ENCODE results near the gene SPIRE1. TPM values are rescaled to one million over a fixed set of nuclear protein-coding genes. Genes with fewer than 3 reads are reported as not detected.
"Not testable (repeated sequence)": the region's sequence is repeated elsewhere in the genome, so short reads cannot be mapped to it uniquely, and the experiment has no call there.

The SPIRE1 gene
- total RNA-seq, 2 experiments from 2014 or later, result 2.5 to 2.7 TPM

GRCh38 chr18:12497296-12497695 is 160.6 kb downstream of the SPIRE1 start:
- no peak for ATAC-seq
- no peaks in the 10 kb centered on the region for H3K36me3 Mint-ChIP-seq (ENCODE audit: low read depth)
- H3K9me3 Mint-ChIP-seq (ENCODE audit: insufficient read depth), result no peaks in the 10 kb centered on the region
- no peaks in the 10 kb centered on the region for H3K4me1 Mint-ChIP-seq (ENCODE audit: low read depth)
- CTCF ChIA-PET, result no interaction called here
- POLR2A ChIA-PET, result no interaction called here
- no peak overlapping the region for H3K4me3 Mint-ChIP-seq
- DNase-seq, result no peak
- H3K27ac Mint-ChIP-seq, result no peak overlapping the region
- no peaks in the 10 kb centered on the region for H3K27me3 Mint-ChIP-seq (ENCODE audit: low read depth)

GRCh38 chr18:12492907-12493306 is 165.0 kb downstream of the SPIRE1 start:
- ChIA-PET POLR2A (no interaction called here), CTCF (no interaction called here)
- no peak for ATAC-seq

GRCh38 chr18:12491611-12492435 is 166.1 kb downstream of the SPIRE1 start:
- ChIA-PET POLR2A (no interaction called here), CTCF (no interaction called here)
- peaks cover 3% of the 10 kb centered on the region for H3K27me3 Mint-ChIP-seq (ENCODE audit: low read depth)
- no peaks in the 10 kb centered on the region for H3K36me3 Mint-ChIP-seq (ENCODE audit: low read depth)
- no peak for ATAC-seq
- no peaks in the 10 kb centered on the region for H3K9me3 Mint-ChIP-seq (ENCODE audit: insufficient read depth)
- H3K4me3 Mint-ChIP-seq, result no peak overlapping the region
- no peak overlapping the region for H3K27ac Mint-ChIP-seq
- no peak for DNase-seq
- no peaks in the 10 kb centered on the region for H3K4me1 Mint-ChIP-seq (ENCODE audit: low read depth)

More at GRCh38 chr18:12492907-12493306, 165.0 kb downstream of the SPIRE1 start:
- Mint-ChIP-seq H3K27ac (no peak overlapping the region), H3K27me3 (ENCODE audit: low read depth) (peaks cover 3% of the 10 kb centered on the region), H3K4me1 (ENCODE audit: low read depth) (no peaks in the 10 kb centered on the region), H3K36me3 (ENCODE audit: low read depth) (no peaks in the 10 kb centered on the region), H3K9me3 (ENCODE audit: insufficient read depth) (no peaks in the 10 kb centered on the region), H3K4me3 (no peak overlapping the region)
- DNase-seq, result no peak

- DNase-seq (no peak), ATAC-seq (no peak)
- Mint-ChIP-seq H3K27ac (no peak overlapping the region), H3K9me3 (ENCODE audit: insufficient read depth) (no peaks in the 10 kb centered on the region), H3K4me3 (no peak overlapping the region), H3K36me3 (ENCODE audit: low read depth) (no peaks in the 10 kb centered on the region), H3K27me3 (ENCODE audit: low read depth) (peaks cover 5% of the 10 kb centered on the region), H3K4me1 (ENCODE audit: low read depth) (peaks cover 7% of the 10 kb centered on the region)
- CTCF ChIA-PET, result no interaction called here
- POLR2A ChIA-PET, result no interaction called here
These were observed 172.3 kb downstream of the SPIRE1 start for GRCh38 chr18:12485479-12486105.

- CTCF ChIA-PET; ATAC-seq; H3K27ac Mint-ChIP-seq; H3K36me3 Mint-ChIP-seq (ENCODE audit: low read depth); POLR2A ChIA-PET; H3K4me1 Mint-ChIP-seq (ENCODE audit: low read depth); H3K4me3 Mint-ChIP-seq; H3K9me3 Mint-ChIP-seq (ENCODE audit: insufficient read depth); H3K27me3 Mint-ChIP-seq (ENCODE audit: low read depth); DNase-seq: not testable (repeated sequence)
These were observed 176.0 kb downstream of the SPIRE1 start for GRCh38 chr18:12481915-12482314.

GRCh38 chr18:12479982-12480381 is 177.9 kb downstream of the SPIRE1 start:
- ATAC-seq, result no peak
- H3K27me3 Mint-ChIP-seq (ENCODE audit: low read depth), result peaks cover 3% of the 10 kb centered on the region
- no peak overlapping the region for H3K4me3 Mint-ChIP-seq
- no peak overlapping the region for H3K27ac Mint-ChIP-seq
- no peaks in the 10 kb centered on the region for H3K9me3 Mint-ChIP-seq (ENCODE audit: insufficient read depth)
- CTCF ChIA-PET, result no interaction called here
- H3K4me1 Mint-ChIP-seq (ENCODE audit: low read depth), result no peaks in the 10 kb centered on the region
- POLR2A ChIA-PET, result no interaction called here
- DNase-seq, result no peak
- no peaks in the 10 kb centered on the region for H3K36me3 Mint-ChIP-seq (ENCODE audit: low read depth)

- ATAC-seq (no peak), DNase-seq (no peak)
- ChIA-PET POLR2A (no interaction called here), CTCF (no interaction called here)
- H3K9me3 Mint-ChIP-seq (ENCODE audit: insufficient read depth), result no peaks in the 10 kb centered on the region
- no peaks in the 10 kb centered on the region for H3K4me1 Mint-ChIP-seq (ENCODE audit: low read depth)
- H3K36me3 Mint-ChIP-seq (ENCODE audit: low read depth), result no peaks in the 10 kb centered on the region
- peaks cover 3% of the 10 kb centered on the region for H3K27me3 Mint-ChIP-seq (ENCODE audit: low read depth)
- no peak overlapping the region for H3K27ac Mint-ChIP-seq
- H3K4me3 Mint-ChIP-seq, result no peak overlapping the region
These were observed 178.4 kb downstream of the SPIRE1 start for GRCh38 chr18:12479536-12479935.

DNA sequence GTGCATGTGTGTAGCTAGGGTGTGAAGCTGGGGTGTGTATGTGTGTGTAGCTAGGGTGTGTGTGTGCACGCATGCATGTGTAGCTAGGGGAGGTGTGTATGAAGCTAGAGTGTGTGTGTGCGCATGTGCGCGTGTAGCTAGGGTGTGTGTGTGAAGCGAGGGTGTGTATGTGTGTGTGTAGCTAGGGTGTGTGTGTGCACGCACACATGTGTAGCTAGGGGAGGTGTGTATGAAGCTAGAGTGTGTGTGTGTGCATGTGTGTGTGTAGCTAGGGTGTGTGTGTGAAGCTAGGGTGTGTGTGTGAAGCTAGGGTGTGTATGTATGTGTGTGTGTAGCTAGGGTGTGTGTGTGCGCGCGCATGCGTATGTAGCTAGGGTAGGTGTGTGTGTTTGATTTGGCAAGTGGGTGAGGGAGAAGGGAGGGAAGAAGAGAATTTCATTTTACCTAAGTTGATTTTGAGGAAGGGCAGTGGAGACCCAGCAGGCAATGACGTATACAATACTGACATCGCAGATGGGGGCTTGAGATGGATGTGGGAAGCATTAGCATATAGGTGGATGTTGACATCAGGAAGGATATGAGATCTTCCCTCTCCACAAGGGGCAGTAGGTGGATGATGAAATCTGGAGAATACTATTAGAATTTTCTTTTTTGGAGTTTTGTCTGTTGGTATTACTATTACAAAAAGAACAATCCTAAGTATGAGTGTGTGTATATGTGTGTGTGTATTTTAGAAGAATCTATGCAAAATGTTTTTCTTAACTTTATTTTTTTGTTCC is 179.4 kb downstream of the SPIRE1 start:
- no peak overlapping the region for H3K4me3 Mint-ChIP-seq
- CTCF ChIA-PET, result interaction anchor here (0.5 kb wide), 1 partner anchor 183 kb away, joined by 3 read pairs; no protein-coding TSS in a partner anchor

DNA sequence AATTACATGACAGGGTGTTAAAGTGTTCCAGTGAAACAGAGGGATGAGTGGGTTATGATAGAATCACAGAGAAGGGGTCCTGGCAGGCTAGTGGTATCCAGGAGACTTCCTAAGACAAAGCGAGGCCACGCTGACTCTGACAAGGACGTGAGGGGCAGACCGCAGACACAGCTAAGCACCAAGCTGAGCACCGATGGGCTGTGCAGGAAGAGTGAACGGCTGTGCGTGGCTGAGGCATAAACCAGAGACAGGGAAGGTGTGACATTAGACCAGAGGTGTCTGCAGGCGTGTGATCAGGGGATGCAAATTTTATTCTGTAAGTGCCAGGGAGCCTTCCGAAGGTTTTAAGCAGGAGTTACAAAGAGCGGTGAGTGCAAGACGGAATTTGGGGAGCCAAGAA is 180.3 kb downstream of the SPIRE1 start:
- no peaks in the 10 kb centered on the region for H3K4me1 Mint-ChIP-seq (ENCODE audit: low read depth)
- ChIA-PET CTCF (no interaction called here), POLR2A (no interaction called here)
- ATAC-seq (no peak), DNase-seq (no peak)
- H3K9me3 Mint-ChIP-seq (ENCODE audit: insufficient read depth), result no peaks in the 10 kb centered on the region
- no peaks in the 10 kb centered on the region for H3K36me3 Mint-ChIP-seq (ENCODE audit: low read depth)
- H3K27me3 Mint-ChIP-seq (ENCODE audit: low read depth), result no peaks in the 10 kb centered on the region
- H3K4me3 Mint-ChIP-seq, result no peak overlapping the region
- H3K27ac Mint-ChIP-seq, result no peak overlapping the region

More for the DNA sequence above, 179.4 kb downstream of the SPIRE1 start:
- DNase-seq (no peak), ATAC-seq (no peak)
- Mint-ChIP-seq H3K27ac (no peak overlapping the region), H3K36me3 (ENCODE audit: low read depth) (no peaks in the 10 kb centered on the region), H3K9me3 (ENCODE audit: insufficient read depth) (no peaks in the 10 kb centered on the region), H3K4me1 (ENCODE audit: low read depth) (no peaks in the 10 kb centered on the region), H3K27me3 (ENCODE audit: low read depth) (no peaks in the 10 kb centered on the region)
- POLR2A ChIA-PET, result no interaction called here

GRCh38 chr18:12476955-12477354 is 181.0 kb downstream of the SPIRE1 start:
- Mint-ChIP-seq H3K27me3 (ENCODE audit: low read depth) (no peaks in the 10 kb centered on the region), H3K9me3 (ENCODE audit: insufficient read depth) (no peaks in the 10 kb centered on the region), H3K36me3 (ENCODE audit: low read depth) (no peaks in the 10 kb centered on the region), H3K4me3 (no peak overlapping the region), H3K4me1 (ENCODE audit: low read depth) (no peaks in the 10 kb centered on the region), H3K27ac (no peak overlapping the region)
- ATAC-seq (no peak), DNase-seq (no peak)
- ChIA-PET CTCF (interaction anchor here (1.1 kb wide), 1 partner anchor 32 kb away, joined by 3 read pairs; no protein-coding TSS in a partner anchor), POLR2A (no interaction called here)

GRCh38 chr18:12474876-12475275 is 183.0 kb downstream of the SPIRE1 start:
- CTCF ChIA-PET, result no interaction called here
- no peak for DNase-seq
- H3K4me1 Mint-ChIP-seq (ENCODE audit: low read depth), result no peaks in the 10 kb centered on the region
- H3K27ac Mint-ChIP-seq, result no peak overlapping the region
- no peak overlapping the region for H3K4me3 Mint-ChIP-seq
- no peak for ATAC-seq
- H3K9me3 Mint-ChIP-seq (ENCODE audit: insufficient read depth), result no peaks in the 10 kb centered on the region
- POLR2A ChIA-PET, result no interaction called here
- no peaks in the 10 kb centered on the region for H3K27me3 Mint-ChIP-seq (ENCODE audit: low read depth)
- H3K36me3 Mint-ChIP-seq (ENCODE audit: low read depth), result no peaks in the 10 kb centered on the region

DNA sequence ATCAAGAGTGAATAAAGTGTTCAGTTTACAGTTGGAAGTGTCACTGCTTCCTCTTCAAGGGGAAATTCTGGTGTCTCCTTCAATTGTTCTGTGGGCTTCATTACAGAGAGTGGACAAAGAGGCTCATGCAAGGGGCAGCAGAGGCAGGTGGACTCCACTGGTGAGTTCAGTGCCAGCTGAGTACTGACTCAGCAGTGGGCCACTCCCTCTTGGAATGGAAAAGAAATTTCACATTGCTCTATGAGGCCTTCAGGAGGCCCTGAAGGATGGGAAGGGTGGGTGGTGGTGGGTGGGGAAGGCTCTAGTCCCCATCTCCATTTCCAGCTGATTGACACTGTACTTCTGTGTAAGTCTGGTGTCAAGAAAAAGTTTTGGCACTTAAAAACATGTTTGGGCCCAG is 183.8 kb downstream of the SPIRE1 start:
- no peaks in the 10 kb centered on the region for H3K4me1 Mint-ChIP-seq (ENCODE audit: low read depth)
- no peak overlapping the region for H3K4me3 Mint-ChIP-seq
- H3K9me3 Mint-ChIP-seq (ENCODE audit: insufficient read depth), result no peaks in the 10 kb centered on the region
- no peaks in the 10 kb centered on the region for H3K27me3 Mint-ChIP-seq (ENCODE audit: low read depth)
- no peak for ATAC-seq
- POLR2A ChIA-PET, result no interaction called here
- no peak overlapping the region for H3K27ac Mint-ChIP-seq
- CTCF ChIA-PET, result no interaction called here
- no peaks in the 10 kb centered on the region for H3K36me3 Mint-ChIP-seq (ENCODE audit: low read depth)
- no peak for DNase-seq
